ENCODE measurements around the gene RILPL1.

DNA sequence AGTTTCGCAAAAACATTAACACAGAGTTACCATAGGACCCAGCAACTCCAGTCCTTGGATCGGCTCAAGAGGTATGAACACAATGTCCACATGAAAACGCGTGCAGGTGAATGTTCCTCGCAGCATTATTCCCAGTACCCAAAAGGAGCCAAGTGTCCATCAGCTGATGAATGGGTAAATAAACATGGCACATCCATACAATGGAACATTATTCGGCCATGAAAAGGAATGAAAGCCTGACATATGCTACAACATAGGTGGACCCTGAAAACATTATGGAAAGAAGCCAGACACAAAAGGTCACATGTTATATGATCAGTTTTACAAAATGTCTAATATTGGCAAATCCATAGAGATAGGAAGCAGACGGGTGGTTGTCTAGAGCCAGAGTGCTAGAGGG, 9.1 kb downstream of the RILPL1 start:
- no peak for TF ChIP-seq CTCF (IDR thresholded peaks at IDR 0.05)
- no peak for TF ChIP-seq POLR2A (IDR thresholded peaks at IDR 0.05)
